ENCODE measurements around the gene HAGH.

- TF ChIP-seq CTCF (IDR thresholded peaks at IDR 0.05; ENCODE audit: low read depth, low read length) (no peak), POLR2A (IDR thresholded peaks at IDR 0.05; ENCODE audit: extremely low read depth, insufficient read length) (no peak), MAX (IDR thresholded peaks at IDR 0.05; ENCODE audit: low read depth, low read length) (no peak), MYC (IDR thresholded peaks at IDR 0.05; ENCODE audit: low read depth, low read length) (no peak)
Observed at GRCh38 chr16:1781254-1781653, 45.4 kb downstream of the HAGH start.
